ENCODE results near the gene LCE3A.

Gene LCE3A

GRCh38 chr1:152658649-152659048 lies 35.7 kb upstream of the LCE3A start:
- Histone ChIP-seq H3K9me3 (ENCODE audit: low read length) (no peaks in the 10 kb centered on the region), H2AFZ (ENCODE audit: low read length) (no peak overlapping the region)
- TF ChIP-seq EZH2 (IDR thresholded peaks at IDR 0.05; ENCODE audit: borderline replicate concordance, low read length): no peak
- no peak for TF ChIP-seq CTCF (IDR thresholded peaks at IDR 0.05; ENCODE audit: low read length)

DNA sequence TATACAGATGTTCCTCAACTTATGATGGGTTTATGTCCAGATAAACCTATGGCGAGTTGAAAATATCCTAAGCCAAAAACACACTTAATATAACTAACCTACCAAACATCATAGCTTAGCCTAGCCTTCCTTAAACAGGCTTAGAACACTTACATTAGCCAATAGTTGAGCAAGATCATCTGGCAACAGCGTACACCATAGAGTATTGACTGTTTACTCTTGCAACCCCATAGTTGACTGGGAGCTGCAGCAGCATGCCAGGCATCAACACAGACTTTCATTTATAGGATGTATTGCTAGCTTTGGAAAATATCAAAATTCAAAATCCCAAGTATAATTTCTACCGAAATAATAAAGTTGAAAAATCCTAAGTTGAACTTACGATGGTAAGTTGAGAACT lies 34.8 kb upstream of the LCE3A start:
- H3K4me3 ChIP-seq (ENCODE audit: low read depth, low read length, poor library complexity, severe bottlenecking): no peak overlapping the region
- no peaks in the 10 kb centered on the region for H3K27me3 ChIP-seq (ENCODE audit: insufficient read depth, low read length)
- no peaks in the 10 kb centered on the region for H3F3A ChIP-seq (ENCODE audit: insufficient read depth, low read length)
- no peak overlapping the region for H3K27ac ChIP-seq (ENCODE audit: low read depth, low read length, poor library complexity, severe bottlenecking)
- H3K9ac ChIP-seq (ENCODE audit: low read length): no peak overlapping the region
- H3K4me1 ChIP-seq (ENCODE audit: insufficient read depth, low read length, severe bottlenecking): no peaks in the 10 kb centered on the region
- H3K9me3 ChIP-seq (ENCODE audit: low read length): no peaks in the 10 kb centered on the region
- TF ChIP-seq CTCF (IDR thresholded peaks at IDR 0.05; ENCODE audit: low read length) (no peak), EZH2 (IDR thresholded peaks at IDR 0.05; ENCODE audit: borderline replicate concordance, low read length) (no peak)
- no peak overlapping the region for H2AFZ ChIP-seq (ENCODE audit: low read length)
- no peaks in the 10 kb centered on the region for H3K79me2 ChIP-seq (ENCODE audit: insufficient read depth, low read length)
- H4K20me1 ChIP-seq (ENCODE audit: insufficient read depth, low read length): no peaks in the 10 kb centered on the region
- H3K9me2 ChIP-seq (ENCODE audit: low read depth, low read length): no peaks in the 10 kb centered on the region
- no peak overlapping the region for H3K4me2 ChIP-seq (ENCODE audit: low read length)
- H3K36me3 ChIP-seq (ENCODE audit: insufficient read depth, low read length): no peaks in the 10 kb centered on the region

More at GRCh38 chr1:152658649-152659048, 35.7 kb upstream of the LCE3A start:
- Histone ChIP-seq H3K27me3 (ENCODE audit: insufficient read depth, low read length) (no peaks in the 10 kb centered on the region), H3K9ac (ENCODE audit: low read length) (no peak overlapping the region), H3K27ac (ENCODE audit: low read depth, low read length, poor library complexity, severe bottlenecking) (no peak overlapping the region), H3K9me2 (ENCODE audit: low read depth, low read length) (no peaks in the 10 kb centered on the region), H3K79me2 (ENCODE audit: insufficient read depth, low read length) (no peaks in the 10 kb centered on the region), H3K36me3 (ENCODE audit: insufficient read depth, low read length) (no peaks in the 10 kb centered on the region), H3K4me1 (ENCODE audit: insufficient read depth, low read length, severe bottlenecking) (no peaks in the 10 kb centered on the region), H3F3A (ENCODE audit: insufficient read depth, low read length) (no peaks in the 10 kb centered on the region), H3K4me2 (ENCODE audit: low read length) (no peak overlapping the region), H3K4me3 (ENCODE audit: low read depth, low read length, poor library complexity, severe bottlenecking) (no peak overlapping the region), H4K20me1 (ENCODE audit: insufficient read depth, low read length) (no peaks in the 10 kb centered on the region)

- Histone ChIP-seq H3K27ac (ENCODE audit: low read depth, low read length, poor library complexity, severe bottlenecking) (no peak overlapping the region), H3F3A (ENCODE audit: insufficient read depth, low read length) (no peaks in the 10 kb centered on the region), H2AFZ (ENCODE audit: low read length) (no peak overlapping the region), H3K27me3 (ENCODE audit: insufficient read depth, low read length) (no peaks in the 10 kb centered on the region), H3K36me3 (ENCODE audit: insufficient read depth, low read length) (no peaks in the 10 kb centered on the region), H4K20me1 (ENCODE audit: insufficient read depth, low read length) (no peaks in the 10 kb centered on the region), H3K4me3 (ENCODE audit: low read depth, low read length, poor library complexity, severe bottlenecking) (no peak overlapping the region), H3K9me3 (ENCODE audit: low read length) (no peaks in the 10 kb centered on the region), H3K4me2 (ENCODE audit: low read length) (no peak overlapping the region), H3K4me1 (ENCODE audit: insufficient read depth, low read length, severe bottlenecking) (no peaks in the 10 kb centered on the region), H3K9me2 (ENCODE audit: low read depth, low read length) (no peaks in the 10 kb centered on the region), H3K9ac (ENCODE audit: low read length) (no peak overlapping the region), H3K79me2 (ENCODE audit: insufficient read depth, low read length) (no peaks in the 10 kb centered on the region)
- TF ChIP-seq EZH2 (IDR thresholded peaks at IDR 0.05; ENCODE audit: borderline replicate concordance, low read length) (no peak), CTCF (IDR thresholded peaks at IDR 0.05; ENCODE audit: low read length) (no peak)
Measured at GRCh38 chr1:152656459-152656858, 33.6 kb upstream of the LCE3A start.

Measured in OCI-LY1 (cell line).